ENCODE measurements around the gene SYNCRIP.

SYNCRIP gene

DNA sequence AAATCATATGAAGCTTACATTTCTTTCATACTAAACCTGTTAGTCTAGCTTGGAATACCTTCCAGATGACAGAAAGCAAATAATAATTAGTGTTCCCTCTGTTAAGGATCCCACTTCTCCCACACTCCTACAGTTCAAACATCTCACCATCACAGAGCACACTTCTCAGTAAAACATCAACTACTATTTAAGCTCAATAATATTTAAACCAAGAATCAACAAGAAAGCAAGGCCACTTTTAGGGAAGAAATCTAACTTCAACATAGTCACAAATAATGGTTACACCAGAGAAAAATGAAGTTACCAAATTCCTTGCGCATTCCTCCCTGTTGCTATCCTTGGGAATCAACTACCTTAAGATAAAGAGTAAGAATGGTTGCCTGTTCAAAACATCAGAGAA lies 50.7 kb downstream of the SYNCRIP start:
- TF ChIP-seq GATA3 (IDR thresholded peaks at IDR 0.05; ENCODE audit: low read depth, low read length) (no peak), GATA2 (IDR thresholded peaks at IDR 0.05; ENCODE audit: low read depth, low read length) (no peak)

DNA sequence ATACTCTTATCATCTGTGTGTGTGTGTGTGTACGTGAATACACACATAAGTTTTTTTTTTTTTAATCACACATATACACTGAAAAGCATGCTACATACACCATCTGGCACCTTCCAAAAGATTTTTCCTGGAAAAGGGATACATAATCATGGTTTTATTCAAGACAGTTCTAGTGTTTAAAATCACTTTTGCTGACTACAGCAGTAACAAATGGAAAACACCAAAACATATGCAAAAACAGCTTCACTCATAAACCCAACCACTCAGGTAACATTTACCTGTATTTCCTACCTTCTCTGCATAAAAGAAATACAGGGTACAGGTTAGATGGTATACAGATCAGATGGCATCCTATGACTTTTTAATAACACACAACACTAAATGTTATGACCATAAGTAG lies 51.5 kb downstream of the SYNCRIP start:
- TF ChIP-seq GATA2 (IDR thresholded peaks at IDR 0.05; ENCODE audit: low read depth, low read length): no peak
- TF ChIP-seq GATA3 (IDR thresholded peaks at IDR 0.05; ENCODE audit: low read depth, low read length): no peak

- TF ChIP-seq GATA3 (IDR thresholded peaks at IDR 0.05; ENCODE audit: low read depth, low read length) (no peak), GATA2 (IDR thresholded peaks at IDR 0.05; ENCODE audit: low read depth, low read length) (no peak)
Observed at GRCh38 chr6:85585741-85586140, 56.9 kb downstream of the SYNCRIP start.

DNA sequence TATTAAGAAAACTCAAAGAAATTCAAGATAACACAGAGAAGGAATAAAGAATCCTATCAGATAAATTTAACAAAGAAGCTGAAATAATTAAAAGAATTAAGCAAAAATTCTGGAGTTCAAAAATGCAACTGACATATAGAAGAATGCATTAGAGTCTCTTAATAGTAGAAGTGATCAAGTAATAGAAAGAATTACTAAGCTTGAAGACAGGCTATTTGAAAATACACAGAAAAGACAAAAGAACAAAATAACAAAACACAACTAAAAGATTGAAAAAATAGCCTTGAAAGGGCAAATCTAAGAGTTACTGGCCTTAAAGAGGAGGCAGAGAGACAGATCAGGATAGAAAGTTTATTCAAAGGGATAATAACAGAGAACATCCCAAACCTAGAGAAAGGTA lies 61.1 kb downstream of the SYNCRIP start:
- TF ChIP-seq GATA2 (IDR thresholded peaks at IDR 0.05; ENCODE audit: low read depth, low read length): no peak
- TF ChIP-seq GATA3 (IDR thresholded peaks at IDR 0.05; ENCODE audit: low read depth, low read length): no peak

DNA sequence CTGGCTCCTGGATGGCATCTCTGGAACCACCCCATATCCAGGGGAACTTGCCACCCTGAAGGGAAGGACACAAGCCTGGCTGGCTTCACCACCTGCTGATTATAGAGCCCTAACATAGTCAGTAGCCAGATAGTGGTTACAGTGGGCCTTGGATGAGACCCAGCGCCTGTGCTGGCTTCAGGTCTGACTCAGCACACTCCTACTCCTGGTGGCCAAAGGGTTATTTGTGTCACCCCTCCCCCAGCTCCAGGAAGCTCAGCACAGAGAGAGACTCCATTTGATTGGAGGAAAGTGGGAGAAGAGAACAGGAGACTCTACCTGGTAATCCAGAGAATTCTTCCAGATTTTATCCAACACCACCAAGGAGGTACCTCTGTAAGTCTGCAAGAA lies 61.8 kb downstream of the SYNCRIP start:
- no peak for TF ChIP-seq GATA3 (IDR thresholded peaks at IDR 0.05; ENCODE audit: low read depth, low read length)
- TF ChIP-seq GATA2 (IDR thresholded peaks at IDR 0.05; ENCODE audit: low read depth, low read length): no peak

GRCh38 chr6:85580118-85580877 lies 62.4 kb downstream of the SYNCRIP start:
- TF ChIP-seq GATA2 (IDR thresholded peaks at IDR 0.05; ENCODE audit: low read depth, low read length): no peak

GRCh38 chr6:85579581-85579980 lies 63.1 kb downstream of the SYNCRIP start:
- no peak for TF ChIP-seq GATA2 (IDR thresholded peaks at IDR 0.05; ENCODE audit: low read depth, low read length)
- no peak for TF ChIP-seq GATA3 (IDR thresholded peaks at IDR 0.05; ENCODE audit: low read depth, low read length)

DNA sequence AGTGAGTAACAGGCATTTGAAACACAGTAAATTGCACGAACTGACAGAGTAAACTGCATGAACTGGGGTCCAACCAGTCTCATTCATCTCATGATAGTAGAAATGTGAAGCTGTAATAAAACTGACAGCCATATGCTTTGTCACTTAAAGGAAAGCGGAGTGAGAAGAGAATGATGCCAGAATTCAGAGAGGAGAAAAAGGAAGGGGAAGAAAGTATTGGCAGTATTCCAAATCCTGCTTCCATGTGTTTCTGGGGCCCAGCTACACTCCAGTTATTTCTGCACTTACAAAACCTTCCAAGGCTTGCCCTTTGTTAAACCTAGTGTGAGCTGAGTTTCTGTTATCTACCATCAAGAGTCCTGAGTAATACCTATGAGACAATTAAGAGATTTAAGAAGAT lies 66.2 kb downstream of the SYNCRIP start:
- TF ChIP-seq GATA2 (IDR thresholded peaks at IDR 0.05; ENCODE audit: low read depth, low read length) (no peak), GATA3 (IDR thresholded peaks at IDR 0.05; ENCODE audit: low read depth, low read length) (no peak)

DNA sequence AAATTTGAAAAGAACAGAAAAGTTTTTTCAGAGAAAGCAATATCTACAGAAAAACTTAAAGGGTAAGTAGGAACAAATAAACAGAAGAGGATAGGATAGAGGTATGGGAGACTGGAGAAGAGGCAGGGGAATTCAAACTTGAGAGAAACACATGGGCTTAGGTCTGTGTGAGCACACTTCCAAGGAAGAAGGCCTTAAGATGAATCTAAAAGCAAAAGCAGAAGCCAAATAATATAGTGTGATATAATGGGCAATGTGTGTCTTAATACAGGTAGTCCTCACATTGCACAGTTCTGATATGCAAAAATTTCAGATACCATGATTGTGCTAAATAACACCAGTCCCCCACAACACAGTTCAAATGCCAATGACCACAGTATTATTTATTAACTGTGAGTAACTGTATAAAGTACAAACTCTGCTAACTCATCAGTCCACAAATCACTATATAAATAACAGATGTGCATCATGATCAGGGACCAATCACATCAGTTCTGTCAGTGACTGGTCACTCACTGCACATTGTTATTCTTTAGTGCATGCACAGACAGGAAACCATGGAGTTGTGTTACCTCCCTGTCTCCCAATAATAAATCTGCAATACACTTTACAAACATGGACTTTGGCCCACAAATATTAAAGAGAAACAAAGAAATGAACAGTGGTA lies 67.6 kb downstream of the SYNCRIP start:
- no peak for TF ChIP-seq GATA3 (IDR thresholded peaks at IDR 0.05; ENCODE audit: low read depth, low read length)
- no peak for TF ChIP-seq GATA2 (IDR thresholded peaks at IDR 0.05; ENCODE audit: low read depth, low read length)

- TF ChIP-seq GATA2 (IDR thresholded peaks at IDR 0.05; ENCODE audit: low read depth, low read length) (no peak), GATA3 (IDR thresholded peaks at IDR 0.05; ENCODE audit: low read depth, low read length) (no peak)
Observed at GRCh38 chr6:85569323-85569722, 73.4 kb downstream of the SYNCRIP start.

- TF ChIP-seq GATA3 (IDR thresholded peaks at IDR 0.05; ENCODE audit: low read depth, low read length): no peak
- no peak for TF ChIP-seq GATA2 (IDR thresholded peaks at IDR 0.05; ENCODE audit: low read depth, low read length)
Observed at GRCh38 chr6:85568411-85568810, 74.3 kb downstream of the SYNCRIP start.

GRCh38 chr6:85565736-85566135 lies 77.0 kb downstream of the SYNCRIP start:
- no peak for TF ChIP-seq GATA2 (IDR thresholded peaks at IDR 0.05; ENCODE audit: low read depth, low read length)
- no peak for TF ChIP-seq GATA3 (IDR thresholded peaks at IDR 0.05; ENCODE audit: low read depth, low read length)

Measured in SH-SY5Y (cell line).